ENCODE measurements around the gene SPINK6. TPM values are rescaled to one million over a fixed set of nuclear protein-coding genes. Genes with fewer than 3 reads are reported as not detected.

SPINK6 gene
- total RNA-seq, 1 donor from 2014 or later, result not detected

DNA sequence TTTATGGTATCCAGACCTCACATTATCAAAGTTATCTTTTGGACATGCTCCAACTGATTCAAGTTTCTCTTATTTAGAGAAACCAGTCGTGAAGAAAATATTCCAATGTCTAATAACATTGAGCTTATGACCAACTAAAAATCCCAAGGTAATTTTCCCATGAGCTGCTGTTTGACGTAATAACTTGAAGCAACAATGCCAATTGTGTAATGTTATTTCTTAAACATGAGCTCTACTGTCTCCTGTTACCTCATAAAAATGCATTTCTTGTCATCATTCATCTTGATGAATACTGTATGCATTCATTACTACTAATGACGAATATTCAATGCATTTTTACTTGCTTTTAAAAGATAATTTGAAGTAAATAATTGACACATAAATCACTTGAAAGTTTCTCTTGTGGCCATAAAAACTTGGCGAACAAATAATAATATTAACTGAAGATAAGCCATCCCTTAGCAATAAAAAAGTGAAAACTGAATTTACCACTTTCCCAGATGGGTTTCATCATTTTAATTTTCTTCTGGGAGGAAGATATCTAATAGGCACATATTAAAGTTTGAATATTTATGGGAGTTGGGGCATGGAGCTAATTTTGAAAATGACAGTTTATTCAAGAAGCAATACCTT lies 35.1 kb downstream of the SPINK6 start:
- Mint-ChIP-seq H3K27ac (ENCODE audit: unreplicated experiment) (no peak overlapping the region), H3K4me3 (ENCODE audit: unreplicated experiment) (no peak overlapping the region), H3K9me3 (ENCODE audit: unreplicated experiment) (no peaks in the 10 kb centered on the region), H3K27me3 (ENCODE audit: unreplicated experiment) (peaks cover 3% of the 10 kb centered on the region), H3K36me3 (ENCODE audit: unreplicated experiment) (no peaks in the 10 kb centered on the region), H3K4me1 (ENCODE audit: low read depth, unreplicated experiment) (no peaks in the 10 kb centered on the region)
- TF ChIP-seq, protein P1, sequence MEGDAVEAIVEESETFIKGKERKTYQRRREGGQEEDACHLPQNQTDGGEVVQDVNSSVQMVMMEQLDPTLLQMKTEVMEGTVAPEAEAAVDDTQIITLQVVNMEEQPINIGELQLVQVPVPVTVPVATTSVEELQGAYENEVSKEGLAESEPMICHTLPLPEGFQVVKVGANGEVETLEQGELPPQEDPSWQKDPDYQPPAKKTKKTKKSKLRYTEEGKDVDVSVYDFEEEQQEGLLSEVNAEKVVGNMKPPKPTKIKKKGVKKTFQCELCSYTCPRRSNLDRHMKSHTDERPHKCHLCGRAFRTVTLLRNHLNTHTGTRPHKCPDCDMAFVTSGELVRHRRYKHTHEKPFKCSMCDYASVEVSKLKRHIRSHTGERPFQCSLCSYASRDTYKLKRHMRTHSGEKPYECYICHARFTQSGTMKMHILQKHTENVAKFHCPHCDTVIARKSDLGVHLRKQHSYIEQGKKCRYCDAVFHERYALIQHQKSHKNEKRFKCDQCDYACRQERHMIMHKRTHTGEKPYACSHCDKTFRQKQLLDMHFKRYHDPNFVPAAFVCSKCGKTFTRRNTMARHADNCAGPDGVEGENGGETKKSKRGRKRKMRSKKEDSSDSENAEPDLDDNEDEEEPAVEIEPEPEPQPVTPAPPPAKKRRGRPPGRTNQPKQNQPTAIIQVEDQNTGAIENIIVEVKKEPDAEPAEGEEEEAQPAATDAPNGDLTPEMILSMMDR (IDR thresholded peaks at IDR 0.05; ENCODE audit: partially characterized antibody, unreplicated experiment), result no peak
- no peak for DNase-seq

DNA sequence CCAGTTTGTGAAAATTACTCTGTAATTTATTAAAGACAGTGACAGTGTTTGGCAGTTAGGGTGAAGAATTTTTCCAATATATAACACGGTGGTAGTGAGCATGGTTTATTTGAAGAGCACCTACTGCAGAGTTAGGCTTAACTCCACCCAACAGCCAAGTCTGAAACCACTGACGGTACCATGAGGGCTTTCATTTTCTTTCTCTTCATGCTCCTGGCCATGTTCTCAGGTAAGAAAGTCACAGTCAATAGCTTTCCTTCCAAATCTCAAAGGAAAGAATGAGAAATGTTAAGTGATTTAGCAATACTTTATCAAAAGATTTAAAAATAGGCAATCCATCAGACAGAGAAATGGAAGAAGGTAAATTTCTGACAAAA lies 35.6 kb downstream of the SPINK6 start, which contains the start of gene MARCOL:
MARCOL (plus strand) TSS at position 108 of the 377 bp plus-strand sequence; CDS start at position 181, 73 bp downstream.
- H3K36me3 Mint-ChIP-seq (ENCODE audit: unreplicated experiment), result no peaks in the 10 kb centered on the region
- no peak for DNase-seq
- no peaks in the 10 kb centered on the region for H3K4me1 Mint-ChIP-seq (ENCODE audit: low read depth, unreplicated experiment)
- no peaks in the 10 kb centered on the region for H3K9me3 Mint-ChIP-seq (ENCODE audit: unreplicated experiment)
- TF ChIP-seq, protein P1 (IDR thresholded peaks at IDR 0.05; ENCODE audit: partially characterized antibody, unreplicated experiment), result no peak
- no peak within 1 kb of the TSS for H3K27ac Mint-ChIP-seq (ENCODE audit: unreplicated experiment)
- H3K4me3 Mint-ChIP-seq (ENCODE audit: unreplicated experiment), result no peak within 1 kb of the TSS
- H3K27me3 Mint-ChIP-seq (ENCODE audit: unreplicated experiment), result peaks cover 3% of the 10 kb centered on the region

DNA sequence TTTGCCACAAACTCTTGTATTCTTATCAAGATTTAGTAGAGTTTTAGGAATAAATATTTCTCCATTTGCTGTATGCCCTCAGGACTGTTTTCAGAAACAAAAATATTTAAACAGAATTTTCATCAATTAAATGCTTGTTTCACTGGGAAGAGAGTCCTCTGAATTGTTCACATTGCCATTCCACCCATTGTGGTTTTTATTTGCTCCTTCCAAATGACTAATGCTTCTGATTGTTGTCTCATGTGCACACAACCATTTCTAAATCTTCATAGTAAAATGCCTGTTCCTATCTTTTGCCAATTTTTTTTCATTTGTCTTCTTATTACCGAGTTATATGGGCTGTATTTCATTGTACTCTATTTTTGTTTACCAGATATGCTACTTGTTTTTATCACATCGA lies 46.1 kb downstream of the SPINK6 start:
- Mint-ChIP-seq H3K4me1 (ENCODE audit: low read depth, unreplicated experiment) (no peaks in the 10 kb centered on the region), H3K36me3 (ENCODE audit: unreplicated experiment) (no peaks in the 10 kb centered on the region), H3K27me3 (ENCODE audit: unreplicated experiment) (no peaks in the 10 kb centered on the region), H3K27ac (ENCODE audit: unreplicated experiment) (no peak overlapping the region), H3K4me3 (ENCODE audit: unreplicated experiment) (no peak overlapping the region), H3K9me3 (ENCODE audit: unreplicated experiment) (no peaks in the 10 kb centered on the region)
- DNase-seq, result no peak
- TF ChIP-seq, protein P1 (IDR thresholded peaks at IDR 0.05; ENCODE audit: partially characterized antibody, unreplicated experiment), result no peak

DNA sequence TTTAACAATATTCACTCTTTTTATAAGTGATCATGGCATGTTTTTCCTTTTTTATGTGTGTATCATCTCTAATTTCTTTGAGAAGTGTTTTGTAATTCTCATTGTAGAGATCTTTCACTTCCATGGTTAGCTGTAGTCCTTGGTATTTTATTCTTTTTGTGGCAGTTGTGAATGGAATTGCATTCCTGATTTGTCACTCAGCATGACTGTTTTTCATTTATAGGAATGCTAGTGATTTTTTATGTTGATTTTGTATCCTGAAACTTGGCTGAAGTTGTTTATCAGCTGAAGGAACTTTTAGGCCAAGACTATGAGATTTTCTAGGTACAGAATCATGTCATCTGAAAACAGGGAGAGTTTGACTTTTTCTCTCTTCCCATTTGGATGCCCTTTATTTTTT lies 52.6 kb downstream of the SPINK6 start:
- Mint-ChIP-seq H3K4me3 (ENCODE audit: unreplicated experiment) (no peak overlapping the region), H3K9me3 (ENCODE audit: unreplicated experiment) (no peaks in the 10 kb centered on the region), H3K27ac (ENCODE audit: unreplicated experiment) (no peak overlapping the region), H3K27me3 (ENCODE audit: unreplicated experiment) (no peaks in the 10 kb centered on the region), H3K4me1 (ENCODE audit: low read depth, unreplicated experiment) (no peaks in the 10 kb centered on the region), H3K36me3 (ENCODE audit: unreplicated experiment) (peaks cover 12% of the 10 kb centered on the region)
- TF ChIP-seq, protein P1 (IDR thresholded peaks at IDR 0.05; ENCODE audit: partially characterized antibody, unreplicated experiment), result no peak
- no peak for DNase-seq

DNA sequence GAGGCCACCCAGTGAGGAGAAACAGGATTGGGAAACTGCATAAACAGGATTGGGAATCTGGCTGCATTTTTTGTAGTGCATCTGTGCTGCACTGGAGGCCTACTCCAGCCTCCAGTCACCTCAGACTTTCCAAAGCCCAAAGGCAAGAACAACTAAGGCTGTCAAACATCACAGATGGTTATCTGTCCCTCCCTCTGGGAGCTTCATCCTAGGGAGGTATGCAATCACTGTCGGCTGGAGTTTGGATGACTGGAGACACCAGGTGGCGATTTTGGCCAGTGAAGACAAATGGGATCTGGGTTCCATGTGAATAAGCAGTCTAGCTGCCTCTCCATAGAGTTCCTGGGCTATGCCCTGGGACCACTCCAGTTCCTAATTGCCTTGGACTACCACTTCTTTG lies 56.4 kb downstream of the SPINK6 start:
- no peak overlapping the region for H3K27ac Mint-ChIP-seq (ENCODE audit: unreplicated experiment)
- TF ChIP-seq, protein P1 (IDR thresholded peaks at IDR 0.05; ENCODE audit: partially characterized antibody, unreplicated experiment), result no peak
- H3K4me1 Mint-ChIP-seq (ENCODE audit: low read depth, unreplicated experiment), result no peaks in the 10 kb centered on the region
- H3K4me3 Mint-ChIP-seq (ENCODE audit: unreplicated experiment), result no peak overlapping the region
- H3K36me3 Mint-ChIP-seq (ENCODE audit: unreplicated experiment), result peaks cover 12% of the 10 kb centered on the region
- no peaks in the 10 kb centered on the region for H3K27me3 Mint-ChIP-seq (ENCODE audit: unreplicated experiment)
- H3K9me3 Mint-ChIP-seq (ENCODE audit: unreplicated experiment), result peaks cover 2% of the 10 kb centered on the region
- DNase-seq, result no peak

Data from glutamatergic neuron (in vitro differentiated cells).